LNCaP clone FGC (cell line): ENCODE measurements around the gene ZMIZ1.
"Not testable (repeated sequence)": the region's sequence is repeated elsewhere in the genome, so short reads cannot be mapped to it uniquely, and the experiment has no call there.

Experiments used
- DNase-seq: peaks from one replicate; pipeline ENCODE4 v3.0.0-alpha.2; 2011; ENCODE audit warnings: low read depth
- H3K4me3 ChIP-seq: 2 replicates; pipeline ENCODE4 v1.5.1; 2011; ENCODE audit warnings: mild to moderate bottlenecking, low read depth, low read length, control low read depth
- TF ChIP-seq, protein P1 (sequence below): IDR thresholded peaks from 2 replicates; pipeline ENCODE4 v1.5.1; 2012; ENCODE audit warnings: mild to moderate bottlenecking; ENCODE audit not compliant: control insufficient read depth, insufficient read depth; ENCODE audit errors: extremely low read depth

Gene ZMIZ1

GRCh38 chr10:79272353-79272752 lies 203.6 kb downstream of the ZMIZ1 start:
- H3K4me3 ChIP-seq = no peak overlapping the region
- TF ChIP-seq, protein P1, sequence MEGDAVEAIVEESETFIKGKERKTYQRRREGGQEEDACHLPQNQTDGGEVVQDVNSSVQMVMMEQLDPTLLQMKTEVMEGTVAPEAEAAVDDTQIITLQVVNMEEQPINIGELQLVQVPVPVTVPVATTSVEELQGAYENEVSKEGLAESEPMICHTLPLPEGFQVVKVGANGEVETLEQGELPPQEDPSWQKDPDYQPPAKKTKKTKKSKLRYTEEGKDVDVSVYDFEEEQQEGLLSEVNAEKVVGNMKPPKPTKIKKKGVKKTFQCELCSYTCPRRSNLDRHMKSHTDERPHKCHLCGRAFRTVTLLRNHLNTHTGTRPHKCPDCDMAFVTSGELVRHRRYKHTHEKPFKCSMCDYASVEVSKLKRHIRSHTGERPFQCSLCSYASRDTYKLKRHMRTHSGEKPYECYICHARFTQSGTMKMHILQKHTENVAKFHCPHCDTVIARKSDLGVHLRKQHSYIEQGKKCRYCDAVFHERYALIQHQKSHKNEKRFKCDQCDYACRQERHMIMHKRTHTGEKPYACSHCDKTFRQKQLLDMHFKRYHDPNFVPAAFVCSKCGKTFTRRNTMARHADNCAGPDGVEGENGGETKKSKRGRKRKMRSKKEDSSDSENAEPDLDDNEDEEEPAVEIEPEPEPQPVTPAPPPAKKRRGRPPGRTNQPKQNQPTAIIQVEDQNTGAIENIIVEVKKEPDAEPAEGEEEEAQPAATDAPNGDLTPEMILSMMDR = no peak
- DNase-seq = no peak

DNA sequence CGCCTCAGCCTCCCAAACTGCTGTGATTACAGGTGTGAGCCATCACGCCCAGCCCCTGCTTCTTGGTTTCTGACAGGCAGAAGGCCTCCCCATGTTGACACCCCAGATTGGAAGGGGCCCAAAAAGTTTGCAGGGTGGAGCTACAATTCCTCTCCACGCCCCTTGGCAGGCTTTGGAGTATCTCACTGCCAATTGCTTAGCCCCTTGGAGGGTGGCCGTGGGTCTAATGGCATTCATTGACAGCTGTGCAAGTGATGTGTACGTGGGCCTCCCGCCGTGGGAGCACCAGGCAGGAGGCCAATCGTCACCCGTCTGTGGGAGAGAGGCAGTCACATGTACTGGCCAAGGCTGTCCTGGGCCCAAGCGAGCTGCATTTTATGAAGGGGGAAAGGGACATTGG lies 204.8 kb downstream of the ZMIZ1 start:
- TF ChIP-seq, protein P1 = no peak

GRCh38 chr10:79274279-79275104 lies 205.7 kb downstream of the ZMIZ1 start:
- TF ChIP-seq, protein P1 = no peak
- no peak for DNase-seq
- no peak overlapping the region for H3K4me3 ChIP-seq

More for the DNA sequence above, 204.8 kb downstream of the ZMIZ1 start:
- no peak overlapping the region for H3K4me3 ChIP-seq
- no peak for DNase-seq

DNA sequence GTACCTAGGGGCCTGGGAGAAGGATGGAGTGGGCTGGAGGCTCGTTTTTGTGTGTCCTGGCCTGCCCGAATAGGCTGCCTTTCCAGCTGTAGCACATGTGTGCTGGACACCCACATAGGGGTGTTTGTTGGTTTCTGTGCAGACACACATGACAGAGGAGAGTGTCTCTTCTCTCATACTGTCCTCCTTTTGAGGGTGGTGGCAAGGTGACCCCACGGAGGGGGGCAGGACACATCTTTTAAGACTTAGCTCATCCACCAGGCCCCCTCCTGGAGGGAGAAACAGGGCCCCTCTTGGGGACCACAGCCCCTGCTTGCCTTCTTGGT lies 206.3 kb downstream of the ZMIZ1 start:
- DNase-seq = no peak
- no peak overlapping the region for H3K4me3 ChIP-seq
- TF ChIP-seq, protein P1 = no peak

DNA sequence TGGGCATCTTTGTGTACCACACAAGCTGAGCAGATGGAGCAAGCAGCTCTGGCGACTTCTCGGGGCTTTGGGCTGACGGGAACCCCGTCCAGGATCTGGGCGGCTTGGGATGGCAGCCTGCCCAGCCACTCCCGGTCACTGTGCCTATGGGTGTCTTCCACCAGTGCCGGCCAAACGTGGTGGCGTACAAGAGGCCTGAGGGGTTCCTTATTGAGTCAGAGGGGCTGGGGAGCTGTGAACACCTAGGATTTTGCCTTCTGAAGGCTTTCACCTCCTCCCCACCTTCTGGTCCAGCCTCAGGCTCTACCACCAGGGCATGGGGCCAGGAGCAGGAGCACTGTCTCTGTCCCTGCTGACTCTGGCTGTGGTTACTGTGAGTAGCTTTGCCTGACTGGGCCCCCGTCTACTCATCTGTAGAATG lies 206.7 kb downstream of the ZMIZ1 start:
- no peak for DNase-seq
- TF ChIP-seq, protein P1 = no peak
- no peak overlapping the region for H3K4me3 ChIP-seq

GRCh38 chr10:79277579-79278269 lies 209.0 kb downstream of the ZMIZ1 start:
- no peak overlapping the region for H3K4me3 ChIP-seq
- TF ChIP-seq, protein P1 = no peak
- no peak for DNase-seq

GRCh38 chr10:79279047-79279446 lies 210.3 kb downstream of the ZMIZ1 start:
- DNase-seq, H3K4me3 ChIP-seq: not testable (repeated sequence)
